Gastrocnemius medialis (tissue), 4 donors: ENCODE data around the gene BANK1.

ENCODE experiments used
- POLR2A ChIP-seq, 2 donors: fragments of 450-650 bp; IDR thresholded peaks; one replicate each; pipeline ENCODE4 v1.6.1; 2017; ENCODE audit warnings: antibody characterized with exemption in 2 of 2, mild to moderate bottlenecking in 2 of 2, moderate library complexity in 2 of 2
- TF ChIP-seq, protein P1 (sequence below), 5 experiments: fragments of 450-650 bp in 3 of 5; fragments of 200-600 bp in 2 of 5; sonication (generic) in 2 of 5; IDR thresholded peaks in 4 of 5; conservative IDR thresholded peaks in 1 of 5; 1 replicate in 4 of 5; 2 replicates in 1 of 5; pipeline ENCODE4 v1.5.1; 2016 to 2019; ENCODE audit warnings: antibody characterized with exemption in 5 of 5, mild to moderate bottlenecking in 3 of 5, moderate library complexity in 3 of 5

DNA sequence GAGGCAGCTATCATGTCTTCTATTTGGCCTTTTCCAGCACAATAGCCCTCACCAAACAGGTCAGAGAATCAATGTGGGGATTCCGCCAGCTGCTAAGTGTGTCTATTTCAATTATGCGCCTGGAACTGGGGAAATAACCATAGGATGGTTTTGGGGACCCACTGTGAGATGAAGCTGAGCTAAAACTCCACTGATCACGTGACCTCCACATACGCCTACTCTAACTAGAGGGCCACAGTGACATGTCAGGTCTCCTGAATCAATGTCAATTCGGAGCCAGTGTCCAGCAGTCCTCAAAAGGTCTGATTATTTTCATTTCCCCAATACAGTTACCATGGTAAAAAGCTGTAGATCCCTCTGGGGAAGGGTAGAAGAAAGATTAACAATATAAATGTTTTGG lies 10.2 kb upstream of the BANK1 start:
- TF ChIP-seq, protein P1, sequence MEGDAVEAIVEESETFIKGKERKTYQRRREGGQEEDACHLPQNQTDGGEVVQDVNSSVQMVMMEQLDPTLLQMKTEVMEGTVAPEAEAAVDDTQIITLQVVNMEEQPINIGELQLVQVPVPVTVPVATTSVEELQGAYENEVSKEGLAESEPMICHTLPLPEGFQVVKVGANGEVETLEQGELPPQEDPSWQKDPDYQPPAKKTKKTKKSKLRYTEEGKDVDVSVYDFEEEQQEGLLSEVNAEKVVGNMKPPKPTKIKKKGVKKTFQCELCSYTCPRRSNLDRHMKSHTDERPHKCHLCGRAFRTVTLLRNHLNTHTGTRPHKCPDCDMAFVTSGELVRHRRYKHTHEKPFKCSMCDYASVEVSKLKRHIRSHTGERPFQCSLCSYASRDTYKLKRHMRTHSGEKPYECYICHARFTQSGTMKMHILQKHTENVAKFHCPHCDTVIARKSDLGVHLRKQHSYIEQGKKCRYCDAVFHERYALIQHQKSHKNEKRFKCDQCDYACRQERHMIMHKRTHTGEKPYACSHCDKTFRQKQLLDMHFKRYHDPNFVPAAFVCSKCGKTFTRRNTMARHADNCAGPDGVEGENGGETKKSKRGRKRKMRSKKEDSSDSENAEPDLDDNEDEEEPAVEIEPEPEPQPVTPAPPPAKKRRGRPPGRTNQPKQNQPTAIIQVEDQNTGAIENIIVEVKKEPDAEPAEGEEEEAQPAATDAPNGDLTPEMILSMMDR (IDR thresholded peaks at IDR 0.05 in 4 of 5, conservative IDR thresholded peaks at IDR 0.05 in 1 of 5) = no peak
- TF ChIP-seq POLR2A (IDR thresholded peaks at IDR 0.05) = no peak
